Measurements from ENCODE around the gene FOXP1. TPM values are rescaled to one million over a fixed set of nuclear protein-coding genes. Genes with fewer than 3 reads are reported as not detected.

Gene FOXP1
- total and polyA plus RNA-seq, 9 of the 15 experiments (the other 6 are each of a cell fraction or from before 2014, with no cell fraction given), result 7.7 to 34.5 (median 13.7) TPM

- no peaks in the 10 kb centered on the region for H3K27me3 ChIP-seq (ENCODE audit: control insufficient read depth in 2 of 2, insufficient read depth in 2 of 2, low read length in 2 of 2)
- no TSS peak for BruUV-seq (replicated peaks)
- no peaks in the 10 kb centered on the region for H4K20me1 ChIP-seq (replicated peaks; ENCODE audit: control insufficient read depth, insufficient read depth, low read length)
- ChIA-PET POLR2A (no interaction called here), CTCF (ENCODE audit: low intra/inter-chr PET ratio) (no interaction called here)
- H3K79me2 ChIP-seq (ENCODE audit: control insufficient read depth, insufficient read depth, low read length), result 0 out of 3 replicates have a peak, but pooled peaks cover 1% of the 10 kb centered on the region
- FAIRE-seq (no peak), DNase-seq (ENCODE audit: extremely low read depth in 1 of 4, low spot score in 3 of 4) (no peak), ATAC-seq (no peak)
- H3K4me2 ChIP-seq (ENCODE audit: insufficient read depth, low read length), result no peak overlapping the region
- H3K27ac ChIP-seq (ENCODE audit: extremely low read depth, low read depth, low read length), result no peak overlapping the region
- 84% methylated on average over 5 of the region's 5 CpGs for WGBS (ENCODE audit: insufficient coverage, low coverage, missing lambda C conversion rate)
- H3K4me3 ChIP-seq, result no peak overlapping the region
- in situ Hi-C loops (cut with MboI) (no loop called here), intact Hi-C loops (cut with micrococcal nuclease) (no loop called here)
- H2AFZ ChIP-seq (ENCODE audit: low read depth, low read length), result no peak overlapping the region
- no peak overlapping the region for H3K9ac ChIP-seq (ENCODE audit: insufficient read depth in 1 of 2, low read depth in 2 of 2, low read length in 2 of 2)
- H3K9me1 ChIP-seq (ENCODE audit: control insufficient read depth, insufficient read depth, low read length), result no peaks in the 10 kb centered on the region
- H3K4me1 ChIP-seq (replicated peaks in 1 of 2; ENCODE audit: control insufficient read depth in 2 of 2, insufficient read depth in 2 of 2, low read length in 2 of 2), result peaks cover 0 to 2% of the 10 kb centered on the region in 2 experiments; a peak in 2 of 5 replicates
- H3K36me3 ChIP-seq (ENCODE audit: control insufficient read depth, insufficient read depth, low read length), result peaks cover 8% of the 10 kb centered on the region; the same call in 1 of the 3 replicates
- H3K9me3 ChIP-seq (replicated peaks; ENCODE audit: control insufficient read depth, insufficient read depth, low read depth, low read length), result no peaks in the 10 kb centered on the region
- TF ChIP-seq DACH1 (IDR thresholded peaks at IDR 0.05; ENCODE audit: partially characterized antibody), result no peak
- TF ChIP-seq RAD21 (CRISPR knock-in tag; conservative IDR thresholded peaks at IDR 0.05 in 1 of 2, IDR thresholded peaks at IDR 0.05 in 1 of 2), result no peak
- no peak for TF ChIP-seq KHSRP (IDR thresholded peaks at IDR 0.05)
- TF ChIP-seq CREB5 (CRISPR knock-in tag; IDR thresholded peaks at IDR 0.05), result no peak
- TF ChIP-seq SMARCE1 (IDR thresholded peaks at IDR 0.05), result no peak
- no peak for TF ChIP-seq PCBP1 (IDR thresholded peaks at IDR 0.05; ENCODE audit: low read depth, low read length, poor library complexity, severe bottlenecking)
- no peak for TF ChIP-seq ZBTB1 (CRISPR knock-in tag; IDR thresholded peaks at IDR 0.05; ENCODE audit: borderline replicate concordance, low read depth)
- TF ChIP-seq ZNF395 (CRISPR knock-in tag; IDR thresholded peaks at IDR 0.05), result no peak
- TF ChIP-seq, protein P1, sequence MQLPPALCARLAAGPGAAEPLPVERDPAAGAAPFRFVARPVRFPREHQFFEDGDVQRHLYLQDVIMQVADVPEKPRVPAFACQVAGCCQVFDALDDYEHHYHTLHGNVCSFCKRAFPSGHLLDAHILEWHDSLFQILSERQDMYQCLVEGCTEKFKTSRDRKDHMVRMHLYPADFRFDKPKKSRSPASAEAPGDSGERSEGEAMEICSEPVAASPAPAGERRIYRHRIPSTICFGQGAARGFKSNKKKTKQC (CRISPR knock-in tag; IDR thresholded peaks at IDR 0.05), result no peak
- TF ChIP-seq PTBP1 (IDR thresholded peaks at IDR 0.05; ENCODE audit: low read depth, low read length), result no peak
- TF ChIP-seq TRIM28 (IDR thresholded peaks at IDR 0.05), result no peak
- no peak for TF ChIP-seq PREB (CRISPR knock-in tag; IDR thresholded peaks at IDR 0.05)
- TF ChIP-seq ZNF780A (CRISPR knock-in tag; IDR thresholded peaks at IDR 0.05), result no peak
- no peak for TF ChIP-seq HMG20B (CRISPR knock-in tag; IDR thresholded peaks at IDR 0.05)
Observed at GRCh38 chr3:71094658-71095209, 488.8 kb downstream of the FOXP1 start.
